Measurements from ENCODE around the gene LCN10. TPM values are rescaled to one million over a fixed set of nuclear protein-coding genes. Genes with fewer than 3 reads are reported as not detected.

The LCN10 gene
- total and polyA plus RNA-seq, 2 of the 13 experiments (the other 11 are each of a cell fraction or from before 2014, with no cell fraction given), result 0.53 to 0.61 TPM

GRCh38 chr9:136728080-136728547 lies 14.6 kb downstream of the LCN10 start (continued):
- TF ChIP-seq, protein P1, sequence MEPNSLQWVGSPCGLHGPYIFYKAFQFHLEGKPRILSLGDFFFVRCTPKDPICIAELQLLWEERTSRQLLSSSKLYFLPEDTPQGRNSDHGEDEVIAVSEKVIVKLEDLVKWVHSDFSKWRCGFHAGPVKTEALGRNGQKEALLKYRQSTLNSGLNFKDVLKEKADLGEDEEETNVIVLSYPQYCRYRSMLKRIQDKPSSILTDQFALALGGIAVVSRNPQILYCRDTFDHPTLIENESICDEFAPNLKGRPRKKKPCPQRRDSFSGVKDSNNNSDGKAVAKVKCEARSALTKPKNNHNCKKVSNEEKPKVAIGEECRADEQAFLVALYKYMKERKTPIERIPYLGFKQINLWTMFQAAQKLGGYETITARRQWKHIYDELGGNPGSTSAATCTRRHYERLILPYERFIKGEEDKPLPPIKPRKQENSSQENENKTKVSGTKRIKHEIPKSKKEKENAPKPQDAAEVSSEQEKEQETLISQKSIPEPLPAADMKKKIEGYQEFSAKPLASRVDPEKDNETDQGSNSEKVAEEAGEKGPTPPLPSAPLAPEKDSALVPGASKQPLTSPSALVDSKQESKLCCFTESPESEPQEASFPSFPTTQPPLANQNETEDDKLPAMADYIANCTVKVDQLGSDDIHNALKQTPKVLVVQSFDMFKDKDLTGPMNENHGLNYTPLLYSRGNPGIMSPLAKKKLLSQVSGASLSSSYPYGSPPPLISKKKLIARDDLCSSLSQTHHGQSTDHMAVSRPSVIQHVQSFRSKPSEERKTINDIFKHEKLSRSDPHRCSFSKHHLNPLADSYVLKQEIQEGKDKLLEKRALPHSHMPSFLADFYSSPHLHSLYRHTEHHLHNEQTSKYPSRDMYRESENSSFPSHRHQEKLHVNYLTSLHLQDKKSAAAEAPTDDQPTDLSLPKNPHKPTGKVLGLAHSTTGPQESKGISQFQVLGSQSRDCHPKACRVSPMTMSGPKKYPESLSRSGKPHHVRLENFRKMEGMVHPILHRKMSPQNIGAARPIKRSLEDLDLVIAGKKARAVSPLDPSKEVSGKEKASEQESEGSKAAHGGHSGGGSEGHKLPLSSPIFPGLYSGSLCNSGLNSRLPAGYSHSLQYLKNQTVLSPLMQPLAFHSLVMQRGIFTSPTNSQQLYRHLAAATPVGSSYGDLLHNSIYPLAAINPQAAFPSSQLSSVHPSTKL (CRISPR knock-in tag; IDR thresholded peaks at IDR 0.05), result peak; percentile 62; the same call in 1 of the 2 replicates
- no peak for TF ChIP-seq SMAD1 (CRISPR knock-in tag; IDR thresholded peaks at IDR 0.05; ENCODE audit: borderline replicate concordance, low read depth)
- TF ChIP-seq GMEB2 (CRISPR knock-in tag; IDR thresholded peaks at IDR 0.05; ENCODE audit: low read depth), result 0 out of 2 replicates have a peak, but pooled peaks have one; percentile 39
- TF ChIP-seq NBN (conservative IDR thresholded peaks at IDR 0.05), result no peak
- peak; percentile 81 for TF ChIP-seq ZIK1 (CRISPR knock-in tag; IDR thresholded peaks at IDR 0.05; ENCODE audit: borderline replicate concordance, low read depth)
- no peak for TF ChIP-seq ZBTB8A (CRISPR knock-in tag; IDR thresholded peaks at IDR 0.05; ENCODE audit: borderline replicate concordance, low read depth)
- TF ChIP-seq, protein P2, sequence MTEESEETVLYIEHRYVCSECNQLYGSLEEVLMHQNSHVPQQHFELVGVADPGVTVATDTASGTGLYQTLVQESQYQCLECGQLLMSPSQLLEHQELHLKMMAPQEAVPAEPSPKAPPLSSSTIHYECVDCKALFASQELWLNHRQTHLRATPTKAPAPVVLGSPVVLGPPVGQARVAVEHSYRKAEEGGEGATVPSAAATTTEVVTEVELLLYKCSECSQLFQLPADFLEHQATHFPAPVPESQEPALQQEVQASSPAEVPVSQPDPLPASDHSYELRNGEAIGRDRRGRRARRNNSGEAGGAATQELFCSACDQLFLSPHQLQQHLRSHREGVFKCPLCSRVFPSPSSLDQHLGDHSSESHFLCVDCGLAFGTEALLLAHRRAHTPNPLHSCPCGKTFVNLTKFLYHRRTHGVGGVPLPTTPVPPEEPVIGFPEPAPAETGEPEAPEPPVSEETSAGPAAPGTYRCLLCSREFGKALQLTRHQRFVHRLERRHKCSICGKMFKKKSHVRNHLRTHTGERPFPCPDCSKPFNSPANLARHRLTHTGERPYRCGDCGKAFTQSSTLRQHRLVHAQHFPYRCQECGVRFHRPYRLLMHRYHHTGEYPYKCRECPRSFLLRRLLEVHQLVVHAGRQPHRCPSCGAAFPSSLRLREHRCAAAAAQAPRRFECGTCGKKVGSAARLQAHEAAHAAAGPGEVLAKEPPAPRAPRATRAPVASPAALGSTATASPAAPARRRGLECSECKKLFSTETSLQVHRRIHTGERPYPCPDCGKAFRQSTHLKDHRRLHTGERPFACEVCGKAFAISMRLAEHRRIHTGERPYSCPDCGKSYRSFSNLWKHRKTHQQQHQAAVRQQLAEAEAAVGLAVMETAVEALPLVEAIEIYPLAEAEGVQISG (CRISPR knock-in tag; IDR thresholded peaks at IDR 0.05), result peak; percentile 94
- TF ChIP-seq MZF1 (CRISPR knock-in tag; IDR thresholded peaks at IDR 0.05; ENCODE audit: borderline replicate concordance), result no peak
- peak; percentile 76; the same call in 1 of the 2 replicates for TF ChIP-seq ZNF768 (CRISPR knock-in tag; IDR thresholded peaks at IDR 0.05)
- TF ChIP-seq CBX1 (IDR thresholded peaks at IDR 0.05; ENCODE audit: low read depth), result peak; percentile 92
- no peak for TF ChIP-seq ZBTB1 (CRISPR knock-in tag; IDR thresholded peaks at IDR 0.05; ENCODE audit: borderline replicate concordance)
- TF ChIP-seq ADNP (CRISPR knock-in tag; IDR thresholded peaks at IDR 0.05), result peak; percentile 43; the same call in 1 of the 2 replicates
- TF ChIP-seq AKAP8 (CRISPR knock-in tag; IDR thresholded peaks at IDR 0.05), result peak; percentile 89
- peak; percentile 87; the same call in 1 of the 2 replicates for TF ChIP-seq ZNF747 (CRISPR knock-in tag; IDR thresholded peaks at IDR 0.05; ENCODE audit: borderline replicate concordance)
- peak; percentile 82 for TF ChIP-seq POGZ (CRISPR knock-in tag; IDR thresholded peaks at IDR 0.05)
- peak; percentile 39; the same call in 1 of the 2 replicates for TF ChIP-seq ZNF263 (CRISPR knock-in tag; IDR thresholded peaks at IDR 0.05)
- TF ChIP-seq SNAPC2 (CRISPR knock-in tag; IDR thresholded peaks at IDR 0.05), result 0 out of 2 replicates have a peak, but pooled peaks have one; percentile 39
- peak; percentile 83 for TF ChIP-seq ZNF138 (CRISPR knock-in tag; IDR thresholded peaks at IDR 0.05; ENCODE audit: low read depth)
- TF ChIP-seq TBL1XR1 (IDR thresholded peaks at IDR 0.05; ENCODE audit: borderline replicate concordance, low read length, partially characterized antibody), result peak; percentile 70
- TF ChIP-seq MIXL1 (CRISPR knock-in tag; IDR thresholded peaks at IDR 0.05), result peak; percentile 48; the same call in 1 of the 2 replicates
- TF ChIP-seq HNRNPLL (IDR thresholded peaks at IDR 0.05; ENCODE audit: low read depth, low read length, poor library complexity, severe bottlenecking), result peak; percentile 58
- TF ChIP-seq MEIS2 (CRISPR knock-in tag; IDR thresholded peaks at IDR 0.05), result peak; percentile 87
- peak; percentile 39 for TF ChIP-seq ZNF781 (CRISPR knock-in tag; IDR thresholded peaks at IDR 0.05; ENCODE audit: borderline replicate concordance, not compliant biosample characterization)
- no peak for TF ChIP-seq SMARCC2 (IDR thresholded peaks at IDR 0.05)
